A673 (cell line): ENCODE data around the gene ITPRIPL2.

ENCODE experiments used
- EZH2 ChIP-seq: fragments of 200-600 bp; sonication (generic); IDR thresholded peaks from 2 replicates; pipeline ENCODE4 v1.6.1; 2017; ENCODE audit warnings: borderline replicate concordance, low read depth, mild to moderate bottlenecking, mixed read lengths, antibody characterized with exemption, low read length; ENCODE audit not compliant: poor library complexity, severe bottlenecking
- TF ChIP-seq, protein P1 (sequence below): fragments of 300-800, 200-600 bp; sonication (generic); conservative IDR thresholded peaks from 2 replicates; pipeline ENCODE4 v1.5.1; 2017; ENCODE audit warnings: low read depth, mild to moderate bottlenecking, antibody characterized with exemption, low read length, moderate library complexity, mixed read lengths

DNA sequence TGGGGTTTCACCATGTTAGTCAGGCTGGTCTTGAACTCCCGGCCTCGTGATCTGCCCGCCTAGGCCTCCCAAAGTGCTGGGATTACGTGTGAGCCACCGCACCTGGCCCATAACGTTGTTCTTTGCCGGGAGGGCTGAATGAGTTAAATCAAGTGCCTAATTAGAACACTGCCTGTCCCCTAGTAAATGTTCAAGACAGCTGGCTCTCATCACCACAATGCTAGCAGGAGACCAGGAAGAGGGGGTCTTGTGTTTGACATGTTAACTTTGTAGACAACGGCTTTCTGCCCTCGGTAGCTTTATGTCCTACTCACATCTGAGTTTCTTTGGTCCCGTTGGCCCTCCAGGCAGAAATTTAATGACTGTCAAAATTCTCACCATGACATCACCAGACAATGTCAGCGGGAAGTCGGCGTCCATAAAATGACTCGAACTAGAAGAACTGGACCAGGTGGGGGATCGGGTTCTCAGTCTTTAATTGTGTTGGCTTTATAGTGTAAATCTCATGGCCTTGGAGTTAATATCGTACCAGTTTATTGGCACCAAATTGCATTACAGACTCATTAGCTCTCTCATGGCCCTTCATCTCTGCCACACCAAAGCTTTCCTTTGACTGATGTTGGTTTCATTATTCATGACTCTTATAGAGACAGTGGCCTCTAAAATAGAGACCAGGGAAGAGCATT, 11.4 kb upstream of the ITPRIPL2 start:
- TF ChIP-seq, protein P1, sequence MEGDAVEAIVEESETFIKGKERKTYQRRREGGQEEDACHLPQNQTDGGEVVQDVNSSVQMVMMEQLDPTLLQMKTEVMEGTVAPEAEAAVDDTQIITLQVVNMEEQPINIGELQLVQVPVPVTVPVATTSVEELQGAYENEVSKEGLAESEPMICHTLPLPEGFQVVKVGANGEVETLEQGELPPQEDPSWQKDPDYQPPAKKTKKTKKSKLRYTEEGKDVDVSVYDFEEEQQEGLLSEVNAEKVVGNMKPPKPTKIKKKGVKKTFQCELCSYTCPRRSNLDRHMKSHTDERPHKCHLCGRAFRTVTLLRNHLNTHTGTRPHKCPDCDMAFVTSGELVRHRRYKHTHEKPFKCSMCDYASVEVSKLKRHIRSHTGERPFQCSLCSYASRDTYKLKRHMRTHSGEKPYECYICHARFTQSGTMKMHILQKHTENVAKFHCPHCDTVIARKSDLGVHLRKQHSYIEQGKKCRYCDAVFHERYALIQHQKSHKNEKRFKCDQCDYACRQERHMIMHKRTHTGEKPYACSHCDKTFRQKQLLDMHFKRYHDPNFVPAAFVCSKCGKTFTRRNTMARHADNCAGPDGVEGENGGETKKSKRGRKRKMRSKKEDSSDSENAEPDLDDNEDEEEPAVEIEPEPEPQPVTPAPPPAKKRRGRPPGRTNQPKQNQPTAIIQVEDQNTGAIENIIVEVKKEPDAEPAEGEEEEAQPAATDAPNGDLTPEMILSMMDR, result no peak
- no peak for TF ChIP-seq EZH2
